TTC549 (cell line): ENCODE measurements around the gene BTG2.

Experiments used
- FAIRE-seq: peaks from 2 replicates; lab custom pipeline; 2012; peaks lifted over from hg19 to GRCh38; lab: Jason Lieb, UNC

Gene BTG2

GRCh38 chr1:203343956-203344754 is 38.8 kb downstream of the BTG2 start:
- FAIRE-seq = no peak

- no peak for FAIRE-seq
Measured at GRCh38 chr1:203346060-203346768, 40.9 kb downstream of the BTG2 start.

- FAIRE-seq = no peak
Measured at GRCh38 chr1:203346769-203347102, 41.4 kb downstream of the BTG2 start.

- FAIRE-seq = no peak
Measured at GRCh38 chr1:203349166-203349565, 43.8 kb downstream of the BTG2 start.

GRCh38 chr1:203349773-203350524 is 44.6 kb downstream of the BTG2 start:
- FAIRE-seq = no peak

GRCh38 chr1:203351037-203351625 is 45.8 kb downstream of the BTG2 start, which contains the start of gene FMOD:
TSS of gene FMOD (minus strand) at chr1:203351122. CDS start at chr1:203348270, 2,852 bp downstream.
- FAIRE-seq = no peak

- FAIRE-seq = no peak
Measured at GRCh38 chr1:203353486-203353885, 48.2 kb downstream of the BTG2 start.

GRCh38 chr1:203354246-203354645 is 48.9 kb downstream of the BTG2 start:
- FAIRE-seq = no peak

- no peak for FAIRE-seq
Measured at GRCh38 chr1:203359010-203359571, 53.8 kb downstream of the BTG2 start.
